Fibroblast of skin of abdomen (primary cell): ENCODE measurements around the gene COL4A4.

ENCODE experiments used
- DNase-seq: peaks from one replicate; pipeline ENCODE4 v3.0.0-alpha.2; 2013

COL4A4 gene

GRCh38 chr2:226979004-226979403 lies 185.0 kb downstream of the COL4A4 start:
- DNase-seq = no peak

GRCh38 chr2:226978300-226978699 lies 185.7 kb downstream of the COL4A4 start:
- no peak for DNase-seq

- DNase-seq = peak; percentile 87
Observed at GRCh38 chr2:226977775-226978190, 186.2 kb downstream of the COL4A4 start.

- no peak for DNase-seq
Observed at GRCh38 chr2:226973816-226974215, 190.2 kb downstream of the COL4A4 start.

- no peak for DNase-seq
Observed at GRCh38 chr2:226971770-226972169, 192.2 kb downstream of the COL4A4 start.

DNA sequence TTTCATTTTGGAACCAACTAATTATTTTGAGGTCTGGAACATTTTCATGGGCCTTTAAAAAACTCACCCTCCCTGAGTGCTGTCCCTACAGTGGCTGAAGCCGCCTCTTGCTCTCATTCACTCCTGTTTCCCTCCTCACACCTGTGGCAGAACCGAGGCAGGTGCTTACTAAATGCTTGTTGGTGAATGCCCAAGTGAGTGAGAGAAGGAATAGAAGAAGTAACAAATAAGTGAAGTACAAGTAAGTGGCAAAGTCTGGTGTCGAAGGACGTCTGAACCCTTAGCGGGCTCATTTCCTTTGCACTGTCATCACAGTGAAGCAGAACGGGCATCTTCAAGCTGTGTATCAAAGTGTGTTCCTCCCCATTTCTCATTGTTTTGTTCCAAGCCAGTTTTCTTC lies 192.9 kb downstream of the COL4A4 start:
- DNase-seq = no peak

- DNase-seq = no peak
Observed at GRCh38 chr2:226970362-226970761, 193.6 kb downstream of the COL4A4 start.

- DNase-seq = peak; percentile 78
Observed at GRCh38 chr2:226969417-226970080, 194.5 kb downstream of the COL4A4 start.

GRCh38 chr2:226965376-226965775 lies 198.6 kb downstream of the COL4A4 start:
- DNase-seq = no peak

- peak; percentile 78 for DNase-seq
Observed at GRCh38 chr2:226963528-226963927, 200.5 kb downstream of the COL4A4 start.

DNA sequence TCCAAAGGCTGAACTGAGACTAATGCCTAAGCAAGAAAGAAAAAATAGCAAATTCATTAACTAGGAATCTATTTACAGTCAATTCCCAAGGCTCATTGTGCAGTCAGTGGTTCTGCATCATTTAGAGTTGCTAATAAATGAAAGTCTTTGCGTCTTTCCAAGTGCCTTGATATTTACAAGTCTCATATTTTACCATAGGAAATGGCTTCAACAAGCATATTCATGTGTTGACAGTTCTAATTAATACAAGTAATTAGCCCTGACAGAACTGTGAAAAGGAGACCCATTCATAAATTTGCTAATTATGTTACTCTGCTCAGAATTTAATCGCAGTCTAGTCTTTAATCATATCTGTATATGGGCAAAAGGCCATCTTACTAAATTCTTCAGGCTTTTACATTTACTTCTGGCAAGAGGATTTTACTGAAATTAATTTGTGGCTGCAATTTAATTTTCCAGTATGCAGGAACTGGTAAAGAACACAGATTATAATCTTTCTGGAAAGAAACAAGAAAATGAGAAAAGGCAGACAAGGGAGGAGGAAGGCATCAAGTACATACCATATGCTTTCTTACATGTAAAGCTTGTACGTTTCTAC lies 201.7 kb downstream of the COL4A4 start:
- DNase-seq = no peak

GRCh38 chr2:226959418-226959817 lies 204.6 kb downstream of the COL4A4 start:
- no peak for DNase-seq

DNA sequence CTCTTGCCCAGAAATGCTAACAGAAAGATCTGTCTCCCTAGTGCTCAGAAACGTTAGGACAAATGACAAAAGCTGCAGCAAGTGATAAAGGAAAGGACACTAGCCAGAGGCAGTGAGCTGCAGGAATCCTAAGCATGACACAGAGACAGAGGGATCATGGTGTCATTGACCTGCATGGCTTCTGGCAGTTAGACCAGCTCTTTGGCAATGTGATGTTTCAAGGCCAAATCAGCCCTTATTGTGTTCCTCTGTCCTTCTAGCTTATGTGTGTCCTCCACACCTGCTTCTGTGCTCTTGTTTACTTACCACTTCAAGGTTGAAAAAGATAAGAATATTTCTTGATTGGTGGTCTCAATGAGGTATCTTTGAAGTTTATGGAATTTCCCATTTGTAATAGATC lies 207.3 kb downstream of the COL4A4 start:
- no peak for DNase-seq

- no peak for DNase-seq
Observed at GRCh38 chr2:226953826-226954225, 210.2 kb downstream of the COL4A4 start.

DNA sequence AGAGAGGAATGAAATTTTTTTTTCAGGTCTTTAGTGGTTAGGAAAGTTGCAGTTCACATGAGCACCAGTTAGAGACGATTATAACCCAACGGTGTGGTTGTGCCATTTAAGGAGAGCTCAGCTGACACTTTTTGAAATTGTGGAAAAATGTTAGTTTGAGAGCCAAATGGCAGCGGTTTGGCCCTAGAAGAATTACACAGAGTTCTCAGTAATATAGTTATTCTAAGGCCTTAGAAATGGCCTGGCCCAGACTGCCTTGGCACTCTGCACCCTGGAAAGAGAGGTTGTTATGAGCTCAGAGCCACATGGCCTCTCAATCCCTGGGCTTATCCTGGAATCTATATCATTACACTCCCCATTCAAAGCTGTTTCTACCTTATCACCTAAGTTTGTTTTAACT lies 210.8 kb downstream of the COL4A4 start:
- DNase-seq = peak; percentile 9
